ENCODE data around the gene GGCT. TPM values are rescaled to one million over a fixed set of nuclear protein-coding genes. Genes with fewer than 3 reads are reported as not detected.

The GGCT gene
- total and polyA plus RNA-seq, 9 donors, result 17.9 to 36.1 (median 25.7) TPM

DNA sequence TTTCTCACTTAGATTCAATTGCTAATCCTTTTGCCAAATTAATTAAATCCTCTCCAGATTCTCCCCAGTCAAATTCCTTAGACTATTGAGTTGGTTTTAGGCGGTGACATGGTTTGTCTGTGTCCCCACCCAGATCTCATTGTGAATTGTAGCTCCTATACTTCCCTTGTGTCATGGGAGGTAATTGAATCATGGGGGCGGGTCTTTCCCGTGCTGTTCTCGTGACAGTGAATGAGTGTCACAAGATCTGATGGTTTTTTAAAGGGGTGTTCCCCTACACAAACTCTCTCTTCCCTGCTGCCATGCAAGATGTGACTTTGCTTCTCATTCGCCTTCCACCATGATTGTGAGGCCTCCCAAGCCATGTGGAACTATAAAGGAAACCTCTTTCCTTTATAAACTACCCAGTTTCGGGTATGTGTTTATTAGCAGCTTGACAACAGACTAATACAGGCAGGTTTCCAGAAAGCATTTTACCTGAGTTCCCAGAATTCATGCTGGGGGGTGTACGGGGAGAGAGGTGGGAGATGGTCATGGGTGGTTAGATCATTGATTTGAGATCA lies 45.4 kb upstream of the GGCT start:
- DNase-seq, result no peak
- H3K9me3 ChIP-seq, result no peaks in the 10 kb centered on the region
- H3K27ac ChIP-seq, result no peak overlapping the region
- peaks cover 3% of the 10 kb centered on the region for H3K4me1 ChIP-seq (ENCODE audit: insufficient read depth)
- no peaks in the 10 kb centered on the region for H3K27me3 ChIP-seq
- no peak overlapping the region for H3K4me3 ChIP-seq
- no peaks in the 10 kb centered on the region for H3K36me3 ChIP-seq
- 86 to 96% (median 87%) methylated on average over 7 of the region's 7 CpGs for WGBS, 3 donors
- intact Hi-C loops (cut with DNase I), result no loop called here
- TF ChIP-seq, protein P1, sequence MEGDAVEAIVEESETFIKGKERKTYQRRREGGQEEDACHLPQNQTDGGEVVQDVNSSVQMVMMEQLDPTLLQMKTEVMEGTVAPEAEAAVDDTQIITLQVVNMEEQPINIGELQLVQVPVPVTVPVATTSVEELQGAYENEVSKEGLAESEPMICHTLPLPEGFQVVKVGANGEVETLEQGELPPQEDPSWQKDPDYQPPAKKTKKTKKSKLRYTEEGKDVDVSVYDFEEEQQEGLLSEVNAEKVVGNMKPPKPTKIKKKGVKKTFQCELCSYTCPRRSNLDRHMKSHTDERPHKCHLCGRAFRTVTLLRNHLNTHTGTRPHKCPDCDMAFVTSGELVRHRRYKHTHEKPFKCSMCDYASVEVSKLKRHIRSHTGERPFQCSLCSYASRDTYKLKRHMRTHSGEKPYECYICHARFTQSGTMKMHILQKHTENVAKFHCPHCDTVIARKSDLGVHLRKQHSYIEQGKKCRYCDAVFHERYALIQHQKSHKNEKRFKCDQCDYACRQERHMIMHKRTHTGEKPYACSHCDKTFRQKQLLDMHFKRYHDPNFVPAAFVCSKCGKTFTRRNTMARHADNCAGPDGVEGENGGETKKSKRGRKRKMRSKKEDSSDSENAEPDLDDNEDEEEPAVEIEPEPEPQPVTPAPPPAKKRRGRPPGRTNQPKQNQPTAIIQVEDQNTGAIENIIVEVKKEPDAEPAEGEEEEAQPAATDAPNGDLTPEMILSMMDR (IDR thresholded peaks at IDR 0.05), result no peak
- TF ChIP-seq POLR2A (IDR thresholded peaks at IDR 0.05) (no peak), EP300 (IDR thresholded peaks at IDR 0.05) (no peak)

DNA sequence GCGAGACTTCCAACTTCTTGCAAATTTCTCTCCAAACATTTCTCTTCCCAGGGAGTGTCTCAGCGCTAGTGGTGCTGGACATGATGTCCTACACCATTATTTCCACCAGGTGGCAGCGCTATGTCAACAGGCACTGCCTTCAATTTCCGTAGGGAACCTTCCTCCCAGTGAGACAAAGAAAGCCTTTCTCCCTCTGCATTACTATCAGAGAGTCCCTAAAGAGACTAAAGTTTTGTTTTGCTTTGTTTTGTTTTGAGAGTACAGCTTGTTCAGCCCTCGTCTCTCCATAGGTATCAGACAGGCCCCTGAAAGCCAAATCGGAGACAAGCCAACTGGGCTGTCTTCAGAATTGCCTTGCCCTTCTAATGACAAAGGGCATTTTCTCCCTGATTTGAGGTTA lies 44.2 kb upstream of the GGCT start:
- TF ChIP-seq, protein P1 (IDR thresholded peaks at IDR 0.05), result peak; percentile 46 to 83 (median 50)
- no peak for TF ChIP-seq POLR2A (IDR thresholded peaks at IDR 0.05)
- no peaks in the 10 kb centered on the region for H3K9me3 ChIP-seq
- no peaks in the 10 kb centered on the region for H3K27me3 ChIP-seq
- H3K36me3 ChIP-seq, result no peaks in the 10 kb centered on the region
- 6 to 14% (median 13%) methylated on average over 6 of the region's 6 CpGs for WGBS, 3 donors
- H3K4me1 ChIP-seq (ENCODE audit: insufficient read depth), result peaks cover 3% of the 10 kb centered on the region
- DNase-seq, result peak; percentile 53 to 72 (median 64)
- H3K27ac ChIP-seq, result no peak overlapping the region
- H3K4me3 ChIP-seq, result no peak overlapping the region
- intact Hi-C loops (cut with DNase I), result no loop called here

DNA sequence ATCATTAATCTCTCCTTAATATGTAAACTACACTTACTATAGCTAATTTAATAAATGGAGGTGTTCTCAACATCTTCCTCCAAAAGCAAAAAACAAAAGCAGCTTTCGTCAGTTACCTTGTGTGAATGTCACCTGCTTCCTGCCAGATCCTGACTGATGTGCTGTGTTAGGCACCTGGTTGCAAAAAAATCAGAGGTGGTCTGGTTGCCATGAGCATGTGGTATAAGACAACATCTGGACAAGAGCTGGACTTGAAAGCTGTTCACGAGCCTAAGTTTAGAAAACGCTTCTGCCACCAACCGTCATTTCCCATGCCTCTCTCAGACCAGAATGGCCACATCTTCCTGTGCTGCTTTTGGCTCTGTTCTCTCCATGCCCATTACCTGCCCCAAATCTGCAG lies 42.0 kb upstream of the GGCT start:
- Histone ChIP-seq H3K36me3 (no peaks in the 10 kb centered on the region), H3K4me1 (ENCODE audit: insufficient read depth) (peaks cover 3% of the 10 kb centered on the region), H3K27me3 (no peaks in the 10 kb centered on the region), H3K9me3 (no peaks in the 10 kb centered on the region), H3K27ac (no peak overlapping the region), H3K4me3 (no peak overlapping the region)
- 95 to 97% (median 97%) methylated on average over 4 of the region's 4 CpGs for WGBS, 3 donors
- no peak for TF ChIP-seq EP300 (IDR thresholded peaks at IDR 0.05)
- TF ChIP-seq POLR2A (IDR thresholded peaks at IDR 0.05), result no peak
- TF ChIP-seq, protein P1 (IDR thresholded peaks at IDR 0.05), result no peak
- intact Hi-C loops (cut with DNase I), result no loop called here
- DNase-seq, result no peak

DNA sequence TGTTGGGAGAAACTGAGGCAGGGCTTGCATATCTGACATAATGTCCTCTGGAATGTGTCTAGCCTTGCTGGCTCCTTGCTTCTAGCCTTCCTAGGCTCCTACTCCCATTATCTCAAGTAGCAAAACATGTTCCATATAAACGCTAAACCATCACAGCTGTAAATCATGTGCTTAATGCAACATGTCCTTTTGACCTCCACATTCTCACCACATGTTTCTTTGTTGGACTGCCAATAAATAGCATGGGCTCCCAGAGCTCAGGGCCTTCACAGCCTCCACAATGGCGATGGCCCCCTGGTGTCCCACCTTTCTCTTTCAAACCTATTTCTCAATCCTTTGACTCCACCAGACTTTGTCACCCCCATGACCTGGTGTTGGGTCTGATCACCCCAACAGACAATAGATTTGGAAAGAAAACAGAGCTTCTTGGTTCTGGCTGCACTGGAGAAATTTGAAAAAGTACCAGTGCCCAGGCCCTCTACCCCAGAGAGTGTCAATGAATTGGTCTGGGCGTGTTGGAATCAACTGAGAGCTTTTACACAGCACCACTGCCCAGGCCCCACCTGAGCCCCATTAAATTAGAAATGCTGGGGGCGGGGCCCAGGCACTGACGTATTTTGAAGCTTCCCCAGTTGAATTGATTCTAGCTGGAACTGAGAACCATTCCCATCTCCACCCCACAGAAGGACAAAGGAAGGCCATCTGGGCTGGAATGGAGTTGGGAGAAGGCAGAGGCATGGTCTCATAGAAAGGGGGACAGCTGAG lies 41.3 kb upstream of the GGCT start:
- no peaks in the 10 kb centered on the region for H3K9me3 ChIP-seq

More for the DNA sequence above, 41.3 kb upstream of the GGCT start:
- intact Hi-C loops (cut with DNase I), result no loop called here
- Histone ChIP-seq H3K27me3 (no peaks in the 10 kb centered on the region), H3K4me1 (ENCODE audit: insufficient read depth) (no peaks in the 10 kb centered on the region), H3K27ac (no peak overlapping the region), H3K36me3 (no peaks in the 10 kb centered on the region), H3K4me3 (no peak overlapping the region)
- 68 to 71% (median 70%) methylated on average over 5 of the region's 5 CpGs for WGBS, 3 donors
- TF ChIP-seq POLR2A (IDR thresholded peaks at IDR 0.05) (no peak), EP300 (IDR thresholded peaks at IDR 0.05) (no peak)
- TF ChIP-seq, protein P1 (IDR thresholded peaks at IDR 0.05), result no peak
- no peak for DNase-seq
